GM18868 (cell line): ENCODE measurements around the gene MYO7B.
A peak's percentile ranks its signal among the peaks of the same experiment; 100 is the strongest.

ENCODE experiments used
- ATAC-seq: cut with Tn5 transposase; IDR thresholded peaks from one replicate; pipeline ENCODE4 v1.9.1; 2021; ENCODE audit warnings: mild to moderate bottlenecking, moderate library complexity; ENCODE audit not compliant: unreplicated experiment

MYO7B gene

GRCh38 chr2:127535422-127535901 is at the start of gene MYO7B:
Gene MYO7B, plus strand, starts transcription at chr2:127535683. Its CDS starts 24,040 bp downstream, at chr2:127559723.
- no peak for ATAC-seq

DNA sequence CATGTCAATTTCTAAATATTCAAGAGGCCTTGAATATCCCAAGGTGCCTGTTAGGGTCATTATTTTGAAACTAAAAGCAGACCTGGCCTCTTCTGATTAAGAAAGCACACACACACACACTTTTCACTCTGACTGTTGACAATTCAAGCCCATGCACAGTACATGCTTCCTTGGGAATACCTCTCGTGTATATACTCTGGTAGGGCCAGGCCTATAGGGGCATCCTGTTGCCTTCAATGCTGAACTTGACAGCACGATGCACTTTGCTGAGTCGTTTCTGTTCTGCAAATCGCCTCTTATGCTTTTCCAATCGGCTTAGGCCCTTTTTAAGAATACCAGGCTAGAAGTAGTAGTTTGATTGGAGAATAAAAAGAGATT is 49.8 kb upstream of the MYO7B start:
- no peak for ATAC-seq

GRCh38 chr2:127486247-127487058 is 49.0 kb upstream of the MYO7B start:
- no peak for ATAC-seq

DNA sequence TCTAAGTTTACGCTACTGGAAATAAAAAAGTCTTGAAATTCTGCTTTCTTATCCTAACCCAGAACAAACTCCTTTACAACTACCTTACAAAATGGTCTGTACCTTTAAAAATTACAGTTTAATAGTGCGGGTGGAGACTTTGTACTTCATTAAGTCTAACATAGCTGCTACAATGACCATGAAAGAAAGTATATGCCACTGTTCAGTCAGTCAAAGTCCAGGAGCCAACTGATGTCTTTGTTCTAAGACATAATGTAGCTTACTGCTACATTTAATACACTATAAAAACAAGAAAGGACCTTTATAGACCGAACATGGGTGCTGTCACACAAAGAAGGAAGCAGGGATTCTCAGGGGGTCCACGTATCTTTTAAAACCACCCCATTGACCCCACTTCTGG is 45.2 kb upstream of the MYO7B start:
- no peak for ATAC-seq

DNA sequence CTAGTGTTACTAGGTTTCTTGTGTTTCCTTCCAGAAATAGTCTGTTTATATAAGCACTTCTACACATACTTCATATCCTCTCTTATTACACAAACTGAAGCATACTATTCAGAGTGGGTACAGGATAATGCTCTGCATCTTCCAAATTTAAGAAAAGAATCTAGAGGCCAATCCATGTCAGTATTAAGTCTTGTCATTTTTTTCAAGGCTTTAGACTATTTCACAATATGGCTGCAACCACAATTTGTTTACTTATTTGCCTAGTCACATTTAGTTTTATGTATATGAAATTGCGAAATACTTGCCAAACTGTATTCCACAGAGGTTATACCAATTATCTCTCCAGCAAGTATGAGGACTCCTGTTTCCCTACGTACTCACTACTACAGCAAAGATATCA is 37.1 kb upstream of the MYO7B start:
- ATAC-seq, result no peak

DNA sequence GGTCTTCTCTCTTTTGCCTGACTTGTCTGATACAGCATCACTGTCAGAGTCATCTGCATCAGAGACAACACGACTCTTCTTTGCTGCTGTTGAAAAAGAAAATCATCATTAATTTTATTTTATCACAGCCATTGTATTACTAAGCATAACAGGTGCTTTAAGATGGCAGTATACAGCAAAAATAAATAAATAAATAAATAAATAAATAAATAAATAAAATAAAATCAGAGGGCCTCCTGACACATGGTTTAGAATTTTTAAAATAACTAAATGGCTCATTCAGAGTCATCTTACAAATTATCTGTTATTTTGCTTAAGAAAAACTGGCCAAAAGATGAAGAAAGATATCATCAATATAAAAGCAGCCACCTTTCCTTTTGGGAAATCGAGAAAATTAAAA is 32.0 kb upstream of the MYO7B start:
- no peak for ATAC-seq

DNA sequence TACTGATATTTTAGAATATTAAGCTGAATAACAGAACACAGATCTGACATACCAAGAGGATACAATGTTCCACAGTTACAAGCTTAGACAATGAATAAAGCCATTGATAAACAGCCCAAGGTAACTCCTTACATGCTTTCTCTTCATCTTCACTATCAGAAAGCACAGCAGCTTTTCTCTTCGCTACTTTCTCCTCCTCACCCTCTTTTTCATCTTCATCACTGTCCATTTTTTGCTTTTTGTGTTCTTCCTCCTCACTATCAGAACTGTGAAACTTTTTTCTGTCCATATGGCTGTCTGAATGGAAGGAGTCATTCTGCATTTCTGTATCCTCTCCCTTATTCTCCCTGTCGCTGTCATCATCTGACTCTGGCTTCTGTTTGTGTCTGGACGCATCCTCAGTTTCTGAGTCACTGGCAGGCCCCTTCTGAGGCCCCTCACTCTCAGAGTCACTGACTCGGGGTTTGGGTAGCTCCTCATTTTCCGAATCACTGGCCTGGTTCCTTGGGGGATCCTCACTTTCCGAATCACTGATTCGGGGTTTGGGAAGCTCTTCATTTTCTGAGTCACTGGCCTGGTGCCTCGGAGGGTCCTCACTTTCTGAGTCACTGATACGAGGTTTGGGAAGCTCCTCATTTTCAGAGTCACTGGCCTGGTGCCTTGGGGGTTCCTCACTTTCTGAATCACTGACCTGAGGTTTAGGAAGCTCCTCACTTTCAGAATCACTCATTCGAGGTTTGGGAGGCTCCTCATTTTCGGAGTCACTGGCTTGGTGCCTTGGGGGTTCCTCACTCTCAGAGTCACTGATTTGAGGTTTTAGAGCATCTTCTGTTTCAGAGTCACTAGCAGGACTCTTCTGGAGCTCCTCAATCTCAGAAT is 30.7 kb upstream of the MYO7B start:
- no peak for ATAC-seq

- no peak for ATAC-seq
Measured at GRCh38 chr2:127506510-127506909, 29.0 kb upstream of the MYO7B start.

- ATAC-seq, result no peak
Measured at GRCh38 chr2:127508023-127508630, 27.4 kb upstream of the MYO7B start.

GRCh38 chr2:127508631-127509034 is 26.9 kb upstream of the MYO7B start:
- peak; percentile 78 for ATAC-seq

DNA sequence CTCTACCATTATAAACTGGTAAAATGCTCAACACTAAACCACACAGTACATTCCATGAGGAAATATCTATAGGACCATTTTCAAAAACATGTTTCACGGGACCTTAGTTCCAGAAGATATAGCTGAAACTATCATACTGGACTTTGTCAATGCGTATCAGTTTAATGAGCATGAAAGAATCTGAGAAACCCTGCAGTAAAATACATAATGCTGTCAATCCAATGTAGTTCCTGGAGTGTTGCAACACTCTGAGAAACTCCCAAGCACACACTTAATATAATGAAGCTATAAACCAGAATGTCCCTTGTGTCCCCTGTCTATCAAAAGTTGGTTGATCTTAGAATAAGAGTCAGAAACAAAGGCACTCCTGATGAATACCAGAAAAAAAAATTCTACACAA is 25.4 kb upstream of the MYO7B start:
- ATAC-seq, result no peak

GRCh38 chr2:127511090-127511695 is 24.3 kb upstream of the MYO7B start:
- ATAC-seq, result no peak

DNA sequence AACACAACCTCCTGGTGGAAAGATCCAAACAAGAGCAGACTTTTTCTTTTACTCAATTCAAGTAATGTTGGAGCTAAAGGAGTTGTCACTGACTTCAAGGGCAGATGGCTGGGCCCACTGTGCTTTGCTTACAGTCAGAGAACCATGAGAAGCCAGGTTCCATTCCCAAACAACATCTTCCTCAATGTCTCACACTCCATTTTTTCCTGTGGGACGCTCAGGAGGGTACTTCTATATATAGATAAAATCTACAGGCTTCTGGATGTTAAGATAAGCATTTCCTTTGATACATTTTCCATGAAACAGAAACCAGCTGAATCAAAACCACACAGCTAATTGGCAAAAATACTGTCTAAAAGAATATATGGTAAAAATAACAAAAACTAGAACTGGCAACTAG is 23.6 kb upstream of the MYO7B start:
- ATAC-seq, result no peak

DNA sequence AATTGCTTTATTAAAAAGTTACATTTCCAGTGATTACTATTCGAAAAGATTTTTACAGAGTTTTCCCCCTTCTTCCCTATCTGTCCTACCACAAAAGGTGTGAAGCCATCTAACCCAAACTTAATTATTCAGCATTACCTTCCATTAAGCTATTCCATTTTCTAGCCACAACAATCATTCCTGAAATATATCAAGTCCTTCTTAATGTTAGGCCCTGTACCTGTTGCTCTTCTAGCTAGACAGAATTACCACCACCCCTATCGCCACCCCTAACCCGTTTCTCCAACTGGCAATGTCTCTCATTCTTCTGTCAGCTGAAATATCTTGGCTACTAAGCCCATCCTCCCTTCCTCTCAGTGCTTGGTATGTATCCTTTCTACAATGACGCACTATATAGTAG is 23.1 kb upstream of the MYO7B start:
- no peak for ATAC-seq

GRCh38 chr2:127514076-127514475 is 21.4 kb upstream of the MYO7B start:
- ATAC-seq, result no peak

- no peak for ATAC-seq
Measured at GRCh38 chr2:127514485-127514884, 21.0 kb upstream of the MYO7B start.

GRCh38 chr2:127515383-127515915 is 20.0 kb upstream of the MYO7B start:
- no peak for ATAC-seq

- no peak for ATAC-seq
Measured at GRCh38 chr2:127516041-127516762, 19.3 kb upstream of the MYO7B start.

GRCh38 chr2:127517465-127517864 is 18.0 kb upstream of the MYO7B start:
- no peak for ATAC-seq

DNA sequence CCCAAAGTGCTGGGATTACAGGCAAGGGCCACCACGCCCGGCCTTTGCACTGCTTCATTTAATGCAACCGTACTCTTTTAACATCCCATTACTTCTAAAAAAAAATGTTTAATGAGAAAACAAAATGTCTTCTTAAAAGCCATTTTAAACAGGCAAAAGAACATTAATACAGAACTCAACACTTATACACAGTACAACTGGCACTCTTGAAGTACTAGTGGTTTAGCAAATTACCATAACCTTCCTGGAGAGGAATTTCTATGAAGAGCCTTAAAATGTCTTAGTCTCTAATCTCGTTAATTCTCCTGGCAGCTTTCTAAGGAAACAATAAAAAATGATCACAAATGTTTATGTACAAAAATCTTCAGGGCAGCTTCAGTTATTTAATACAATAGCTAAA is 15.1 kb upstream of the MYO7B start:
- no peak for ATAC-seq
